GM12873 (cell line): ENCODE data around the gene TAS1R3.

ENCODE experiments used
- TF ChIP-seq, protein P1 (sequence below): IDR thresholded peaks from 2 replicates; pipeline ENCODE4 v1.5.1; 2012; ENCODE audit warnings: low read depth, mild to moderate bottlenecking, moderate library complexity, low read length, control low read depth; ENCODE audit not compliant: insufficient read depth; ENCODE audit errors: missing control alignments

The TAS1R3 gene

DNA sequence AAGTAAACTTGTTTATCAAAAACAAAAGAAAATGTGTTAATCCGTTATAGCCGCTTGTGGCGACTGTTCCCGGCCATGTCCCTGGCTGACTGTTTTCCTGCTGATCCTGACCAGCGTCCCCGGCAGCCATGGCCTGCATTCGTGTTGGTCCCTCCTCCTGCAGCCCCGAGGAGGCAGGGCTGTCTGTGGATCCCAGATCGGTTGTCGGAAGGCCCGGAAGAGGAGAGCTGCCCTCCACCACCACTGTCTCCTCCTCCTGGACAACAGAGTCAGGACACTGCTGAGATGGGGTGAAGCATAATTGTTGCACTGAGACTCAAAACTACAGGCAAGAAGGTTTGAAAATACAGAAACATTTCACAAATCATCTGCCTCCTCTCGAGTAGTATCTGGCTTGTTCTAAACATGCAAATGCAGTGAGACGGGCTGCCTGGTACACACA lies 30.9 kb downstream of the TAS1R3 start:
- TF ChIP-seq, protein P1, sequence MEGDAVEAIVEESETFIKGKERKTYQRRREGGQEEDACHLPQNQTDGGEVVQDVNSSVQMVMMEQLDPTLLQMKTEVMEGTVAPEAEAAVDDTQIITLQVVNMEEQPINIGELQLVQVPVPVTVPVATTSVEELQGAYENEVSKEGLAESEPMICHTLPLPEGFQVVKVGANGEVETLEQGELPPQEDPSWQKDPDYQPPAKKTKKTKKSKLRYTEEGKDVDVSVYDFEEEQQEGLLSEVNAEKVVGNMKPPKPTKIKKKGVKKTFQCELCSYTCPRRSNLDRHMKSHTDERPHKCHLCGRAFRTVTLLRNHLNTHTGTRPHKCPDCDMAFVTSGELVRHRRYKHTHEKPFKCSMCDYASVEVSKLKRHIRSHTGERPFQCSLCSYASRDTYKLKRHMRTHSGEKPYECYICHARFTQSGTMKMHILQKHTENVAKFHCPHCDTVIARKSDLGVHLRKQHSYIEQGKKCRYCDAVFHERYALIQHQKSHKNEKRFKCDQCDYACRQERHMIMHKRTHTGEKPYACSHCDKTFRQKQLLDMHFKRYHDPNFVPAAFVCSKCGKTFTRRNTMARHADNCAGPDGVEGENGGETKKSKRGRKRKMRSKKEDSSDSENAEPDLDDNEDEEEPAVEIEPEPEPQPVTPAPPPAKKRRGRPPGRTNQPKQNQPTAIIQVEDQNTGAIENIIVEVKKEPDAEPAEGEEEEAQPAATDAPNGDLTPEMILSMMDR = no peak

DNA sequence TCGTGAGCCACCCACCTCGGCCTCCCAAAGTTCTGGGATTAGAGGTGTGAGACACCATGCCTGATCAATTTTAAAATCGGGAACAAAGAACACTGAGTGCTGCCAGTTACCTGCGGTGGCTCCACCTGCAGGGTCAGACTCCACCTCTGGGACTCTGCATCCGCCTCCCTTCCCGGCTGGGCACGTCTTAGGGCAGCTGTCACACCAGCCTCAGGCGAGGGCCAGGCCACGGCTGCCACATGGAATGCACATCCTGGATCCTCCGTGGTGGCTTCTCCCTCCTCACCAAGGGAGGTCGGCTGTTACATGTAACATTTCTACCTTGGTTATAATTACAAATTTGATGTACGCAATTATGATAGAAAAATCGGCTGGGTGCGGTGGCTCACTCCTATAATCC lies 33.2 kb downstream of the TAS1R3 start:
- TF ChIP-seq, protein P1 = no peak

DNA sequence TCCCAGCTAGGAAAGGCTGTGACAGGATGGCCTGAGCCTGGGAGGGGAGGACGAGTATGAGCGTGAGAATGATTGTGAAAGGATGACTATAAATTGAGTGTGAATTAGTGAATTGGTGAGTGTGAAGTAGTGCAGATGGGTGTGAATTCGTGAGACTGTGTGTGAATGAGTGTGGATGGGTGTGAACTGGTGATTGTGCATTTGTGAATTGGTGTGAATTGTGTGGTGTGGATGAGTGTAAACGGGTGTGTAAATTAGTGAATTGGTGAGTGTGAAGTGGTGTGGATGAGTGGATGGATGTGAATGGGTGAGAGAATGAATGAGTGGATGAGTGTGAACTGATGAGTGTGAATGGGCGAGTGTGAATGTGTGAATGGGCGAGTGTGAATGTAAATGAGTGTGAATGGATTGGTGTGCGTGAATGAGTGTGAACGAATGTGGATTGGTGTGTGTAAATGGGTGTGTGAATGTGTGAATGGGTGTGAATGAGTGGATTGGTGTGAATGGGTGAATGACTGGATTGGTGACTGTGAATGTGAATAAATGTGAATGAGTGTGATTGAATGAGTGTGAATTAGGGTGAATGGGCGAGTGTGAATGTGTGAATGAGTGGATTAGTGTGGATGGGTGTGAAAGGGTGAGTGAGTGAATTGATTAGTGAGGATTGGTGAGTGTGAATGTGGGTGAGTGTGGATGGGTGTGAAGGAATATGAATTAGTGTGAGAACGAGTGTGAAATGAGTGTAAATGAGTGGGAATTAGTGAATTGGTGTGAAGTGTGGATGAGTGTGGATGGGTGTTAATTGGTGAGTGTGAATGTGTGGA lies 35.0 kb downstream of the TAS1R3 start:
- TF ChIP-seq, protein P1 = no peak

DNA sequence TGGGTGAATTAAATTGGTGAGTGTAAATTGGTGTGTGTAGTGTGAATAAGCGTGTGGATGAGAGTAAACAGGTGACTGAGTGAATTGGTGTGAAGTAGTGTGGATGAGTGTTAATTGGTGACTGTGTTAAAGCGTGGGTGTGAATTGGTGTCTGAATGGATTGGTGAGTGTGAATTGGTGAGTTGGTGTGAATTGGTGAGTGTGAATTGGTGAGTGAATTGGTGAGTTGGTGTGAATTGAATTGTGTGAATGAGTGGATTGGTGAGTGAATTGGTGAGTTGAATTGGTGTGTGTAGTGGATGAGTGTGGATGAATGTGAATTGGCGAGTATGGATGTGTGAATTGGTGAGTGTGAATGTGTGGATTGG lies 35.6 kb downstream of the TAS1R3 start:
- TF ChIP-seq, protein P1 = no peak

DNA sequence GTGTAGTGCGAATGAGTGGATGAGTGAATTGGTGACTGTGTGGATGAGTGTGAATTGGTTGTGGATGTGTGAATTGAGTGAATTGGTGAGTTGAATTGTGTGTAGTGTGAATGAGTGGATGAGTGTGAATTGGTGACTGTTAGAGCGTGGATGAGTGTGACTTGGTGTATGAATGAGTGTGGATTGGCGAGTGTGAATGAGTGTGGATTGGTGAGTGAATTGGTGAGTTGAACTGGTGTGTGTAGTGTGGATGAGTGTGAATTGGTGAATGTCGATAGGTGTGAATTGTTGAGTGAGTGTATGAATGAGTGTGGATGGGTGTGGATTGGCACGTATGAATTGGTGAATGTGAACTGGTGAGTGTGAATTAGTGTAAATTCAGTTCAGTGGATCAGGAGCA lies 36.2 kb downstream of the TAS1R3 start:
- TF ChIP-seq, protein P1 = no peak

DNA sequence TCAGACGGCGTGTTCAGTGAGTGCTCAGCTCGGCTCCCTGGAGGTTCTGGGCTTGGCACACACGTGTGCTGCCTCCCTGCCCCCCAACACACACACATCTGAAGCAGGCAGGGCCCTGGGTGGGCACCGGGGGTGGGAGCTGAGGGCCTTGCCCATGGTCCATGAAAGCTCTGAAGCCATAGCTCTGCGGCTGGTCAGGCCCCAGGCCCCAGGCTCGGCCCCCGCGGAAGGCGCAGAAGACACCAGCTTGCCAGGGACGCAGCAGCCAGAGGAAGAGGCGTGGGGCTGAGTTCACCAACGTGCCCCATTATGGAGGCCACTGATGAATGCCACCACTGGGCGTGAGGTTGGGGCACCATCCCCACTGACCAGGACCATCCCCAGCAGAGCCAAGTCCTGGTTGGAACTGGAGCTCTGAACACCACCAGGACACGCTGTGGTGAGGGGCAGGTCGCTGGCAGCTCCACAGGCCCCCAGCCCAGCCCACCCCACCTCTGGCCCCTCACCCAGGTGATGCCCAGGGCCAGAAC lies 39.8 kb downstream of the TAS1R3 start:
- TF ChIP-seq, protein P1 = no peak

DNA sequence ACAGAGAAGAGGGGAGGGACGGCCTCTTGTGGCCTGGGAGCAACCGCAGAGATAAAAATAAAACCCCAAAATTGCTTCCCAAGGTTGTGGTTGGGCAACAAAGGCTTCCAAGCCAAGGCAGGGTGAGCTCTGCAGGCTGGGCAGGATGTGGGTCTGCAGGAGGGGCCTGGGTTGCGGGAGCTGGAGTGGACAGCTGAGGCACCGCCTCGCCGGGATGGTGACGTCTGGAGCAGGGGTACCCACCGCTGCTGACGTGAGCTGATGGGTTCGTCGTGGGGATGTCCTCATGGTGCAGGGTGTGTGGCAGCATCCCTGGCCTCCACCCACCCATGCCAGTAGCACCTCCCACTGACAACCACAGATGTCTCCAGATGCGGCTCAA lies 40.3 kb downstream of the TAS1R3 start:
- TF ChIP-seq, protein P1 = no peak
